Ovary (tissue), 3 donors: ENCODE results near the gene ZNF519.

ENCODE experiments used
- EP300 ChIP-seq: sonication (generic); formaldehyde crosslinking; IDR thresholded peaks from one replicate; pipeline ENCODE4 v1.6.1; 2017; ENCODE audit warnings: antibody characterized with exemption
- POLR2A ChIP-seq: fragments of 450-650 bp; IDR thresholded peaks from one replicate; pipeline ENCODE4 v1.6.1; 2017; ENCODE audit warnings: antibody characterized with exemption, mild to moderate bottlenecking, moderate library complexity
- TF ChIP-seq, protein P1 (sequence below), 3 donors: fragments of 450-650 bp in 2 of 3; fragments of 200-600 bp in 1 of 3; IDR thresholded peaks; one replicate each; pipeline versions ENCODE4 v1.5.1 to v1.8.0; 2016 to 2022; ENCODE audit warnings: antibody characterized with exemption in 3 of 3, mild to moderate bottlenecking in 1 of 3
- donor health status: DM: no; HTN: no; CAD: no.

DNA sequence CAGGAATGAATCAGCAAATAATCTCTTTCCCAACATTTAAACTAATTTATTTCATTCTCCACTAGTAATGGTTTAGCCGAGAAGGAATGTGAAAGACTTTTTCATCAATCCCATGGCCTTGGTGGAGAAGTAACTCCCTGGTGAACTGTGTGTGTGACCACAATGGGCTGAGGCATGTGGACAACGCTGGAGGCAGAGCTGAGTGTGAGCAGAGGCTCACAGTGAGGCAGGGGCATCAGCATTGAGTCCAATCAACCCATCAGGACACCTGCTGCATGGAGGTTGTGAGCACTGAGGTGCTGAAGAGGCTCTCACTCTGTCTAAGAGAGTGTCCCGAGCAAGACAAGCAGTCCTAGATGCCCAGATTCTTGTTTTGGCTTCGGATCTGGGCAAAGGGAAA is 78.6 kb downstream of the ZNF519 start:
- TF ChIP-seq, protein P1, sequence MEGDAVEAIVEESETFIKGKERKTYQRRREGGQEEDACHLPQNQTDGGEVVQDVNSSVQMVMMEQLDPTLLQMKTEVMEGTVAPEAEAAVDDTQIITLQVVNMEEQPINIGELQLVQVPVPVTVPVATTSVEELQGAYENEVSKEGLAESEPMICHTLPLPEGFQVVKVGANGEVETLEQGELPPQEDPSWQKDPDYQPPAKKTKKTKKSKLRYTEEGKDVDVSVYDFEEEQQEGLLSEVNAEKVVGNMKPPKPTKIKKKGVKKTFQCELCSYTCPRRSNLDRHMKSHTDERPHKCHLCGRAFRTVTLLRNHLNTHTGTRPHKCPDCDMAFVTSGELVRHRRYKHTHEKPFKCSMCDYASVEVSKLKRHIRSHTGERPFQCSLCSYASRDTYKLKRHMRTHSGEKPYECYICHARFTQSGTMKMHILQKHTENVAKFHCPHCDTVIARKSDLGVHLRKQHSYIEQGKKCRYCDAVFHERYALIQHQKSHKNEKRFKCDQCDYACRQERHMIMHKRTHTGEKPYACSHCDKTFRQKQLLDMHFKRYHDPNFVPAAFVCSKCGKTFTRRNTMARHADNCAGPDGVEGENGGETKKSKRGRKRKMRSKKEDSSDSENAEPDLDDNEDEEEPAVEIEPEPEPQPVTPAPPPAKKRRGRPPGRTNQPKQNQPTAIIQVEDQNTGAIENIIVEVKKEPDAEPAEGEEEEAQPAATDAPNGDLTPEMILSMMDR (IDR thresholded peaks at IDR 0.05), result no peak
- no peak for TF ChIP-seq EP300
- no peak for TF ChIP-seq POLR2A
